ENCODE measurements around the gene DEFB118. TPM values are rescaled to one million over a fixed set of nuclear protein-coding genes. Genes with fewer than 3 reads are reported as not detected.
"Not testable (repeated sequence)": the region's sequence is repeated elsewhere in the genome, so short reads cannot be mapped to it uniquely, and the experiment has no call there.

Gene DEFB118
- total RNA-seq: not detected

GRCh38 chr20:31368301-31368700 lies at the start of gene DEFB118:
TSS of gene DEFB118 (plus strand) at chr20:31368601. CDS start at chr20:31368651, 50 bp downstream.
- POLR2A ChIA-PET: no interaction called here
- CTCF ChIA-PET: no interaction called here

GRCh38 chr20:31322504-31322903 lies 45.9 kb upstream of the DEFB118 start:
- CTCF ChIA-PET: no interaction called here
- POLR2A ChIA-PET: no interaction called here

- POLR2A ChIA-PET: no interaction called here
- CTCF ChIA-PET: no interaction called here
Measured at GRCh38 chr20:31330893-31331292, 37.5 kb upstream of the DEFB118 start.

- ChIA-PET CTCF (no interaction called here), POLR2A (no interaction called here)
Measured at GRCh38 chr20:31341470-31341869, 26.9 kb upstream of the DEFB118 start.

GRCh38 chr20:31355981-31356380 lies 12.4 kb upstream of the DEFB118 start:
- ChIA-PET POLR2A (no interaction called here), CTCF (no interaction called here)

- ChIA-PET CTCF (no interaction called here), POLR2A (no interaction called here)
Measured at GRCh38 chr20:31363295-31363694, 5.1 kb upstream of the DEFB118 start.

GRCh38 chr20:31364272-31364671 lies 4.1 kb upstream of the DEFB118 start:
- CTCF ChIA-PET, POLR2A ChIA-PET: not testable (repeated sequence)

- POLR2A ChIA-PET: no interaction called here
- CTCF ChIA-PET: no interaction called here
Measured at GRCh38 chr20:31374346-31374745, 5.9 kb downstream of the DEFB118 start.

- ChIA-PET POLR2A (no interaction called here), CTCF (no interaction called here)
Measured at GRCh38 chr20:31390490-31390889, 22.1 kb downstream of the DEFB118 start, which contains the start of gene DEFB119. TSS of gene DEFB119 (minus strand) at chr20:31390590. CDS start at chr20:31390483, 107 bp downstream.

GRCh38 chr20:31392836-31393235 lies 24.4 kb downstream of the DEFB118 start:
- CTCF ChIA-PET: no interaction called here
- POLR2A ChIA-PET: no interaction called here

- ChIA-PET CTCF (no interaction called here), POLR2A (no interaction called here)
Measured at GRCh38 chr20:31394900-31395299, 26.5 kb downstream of the DEFB118 start.

GRCh38 chr20:31403886-31404285 lies 35.5 kb downstream of the DEFB118 start:
- POLR2A ChIA-PET: no interaction called here
- CTCF ChIA-PET: no interaction called here

GRCh38 chr20:31406115-31406514 lies 37.7 kb downstream of the DEFB118 start, which contains the start of gene DEFB121:
TSS of gene DEFB121 (minus strand) at chr20:31406215. CDS start at chr20:31406152, 63 bp downstream.
- ChIA-PET CTCF (no interaction called here), POLR2A (no interaction called here)

GRCh38 chr20:31410011-31410410 lies 41.6 kb downstream of the DEFB118 start:
- POLR2A ChIA-PET: no interaction called here
- CTCF ChIA-PET: no interaction called here

- ChIA-PET CTCF (no interaction called here), POLR2A (no interaction called here)
Measured at GRCh38 chr20:31414381-31414780, 46.0 kb downstream of the DEFB118 start.

GRCh38 chr20:31415653-31416052 lies 47.3 kb downstream of the DEFB118 start:
- CTCF ChIA-PET: no interaction called here
- POLR2A ChIA-PET: no interaction called here

GRCh38 chr20:31418307-31418706 lies 49.9 kb downstream of the DEFB118 start:
- POLR2A ChIA-PET: no interaction called here
- CTCF ChIA-PET: interaction anchor here (0.6 kb wide), 1 partner anchor 45 kb away, joined by 4 read pairs; no protein-coding TSS in a partner anchor

Other genes starting within 250 kb of the DEFB118 start
- not detected for gene DEFB115, start 110.9 kb upstream of the DEFB118 start, total RNA-seq
- gene DEFB116, start 60.0 kb upstream of the DEFB118 start, total RNA-seq: not detected
- not detected for gene DEFB119, start 22.0 kb downstream of the DEFB118 start, total RNA-seq
- gene DEFB121, start 37.6 kb downstream of the DEFB118 start, total RNA-seq: not detected
- gene DEFB123, start 72.0 kb downstream of the DEFB118 start, total RNA-seq: not detected
- gene DEFB124, start 106.5 kb downstream of the DEFB118 start, total RNA-seq: not detected
- not detected for gene REM1, start 106.7 kb downstream of the DEFB118 start, total RNA-seq
- gene HM13, start 145.8 kb downstream of the DEFB118 start, total RNA-seq: 100 to 1,000 TPM; 163 to 168 TPM
- gene ID1, start 236.7 kb downstream of the DEFB118 start, total RNA-seq: under 1 TPM; 0.44 to 0.71 TPM